GM12892 (cell line): ENCODE data around the gene PRKN.

Experiments used
- DNase-seq: peaks from one replicate; pipeline ENCODE4 v3.0.0; 2011; ENCODE audit not compliant: insufficient read length
- FAIRE-seq: peaks from 2 replicates; lab custom pipeline; 2011; peaks lifted over from hg19 to GRCh38; lab: Jason Lieb, UNC
- POLR2A ChIP-seq: IDR thresholded peaks from 2 replicates; pipeline ENCODE4 v1.6.1; 2011; ENCODE audit warnings: low read depth, low read length, control low read depth
- POLR2AphosphoS5 ChIP-seq: IDR thresholded peaks from 2 replicates; pipeline ENCODE4 v1.6.1; 2011; ENCODE audit warnings: low read depth, low read length, control low read depth
- TAF1 ChIP-seq: IDR thresholded peaks from 2 replicates; pipeline ENCODE4 v1.6.1; 2011; ENCODE audit warnings: low read depth, mild to moderate bottlenecking, control low read depth, low read length, borderline replicate concordance

PRKN gene

DNA sequence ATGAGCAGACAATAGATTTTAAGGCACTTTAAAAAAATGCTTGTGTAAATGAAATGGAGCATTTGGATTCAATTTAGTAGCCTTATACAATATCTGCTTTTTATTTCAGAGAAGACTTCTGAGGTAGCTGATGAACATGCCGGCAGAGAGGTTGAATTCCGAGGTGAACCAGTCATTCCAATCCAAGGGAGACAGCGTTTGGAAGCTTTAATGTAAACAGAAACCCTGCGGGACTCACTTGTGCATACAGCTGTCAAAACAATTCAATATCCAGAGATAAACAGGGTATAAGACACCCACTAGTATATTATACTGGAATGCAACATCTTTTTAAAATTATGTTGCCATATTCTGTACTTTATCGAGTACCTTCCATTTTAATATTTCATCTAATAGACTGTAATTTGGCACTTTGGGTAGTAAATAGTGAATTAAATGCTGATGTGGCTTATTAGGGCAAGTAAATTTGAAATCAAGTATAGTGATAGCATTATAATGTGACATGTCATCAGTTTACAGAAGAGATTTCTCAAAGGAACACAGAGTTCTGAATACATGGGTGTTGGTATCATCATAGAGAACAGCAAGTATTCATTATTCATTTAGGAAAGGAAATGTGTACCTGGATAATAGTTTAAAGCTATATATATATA, 347.7 kb downstream of the PRKN start:
- no peak for TF ChIP-seq TAF1
- no peak for TF ChIP-seq POLR2A
- no peak for TF ChIP-seq POLR2AphosphoS5
- DNase-seq, result no peak
- FAIRE-seq, result no peak

DNA sequence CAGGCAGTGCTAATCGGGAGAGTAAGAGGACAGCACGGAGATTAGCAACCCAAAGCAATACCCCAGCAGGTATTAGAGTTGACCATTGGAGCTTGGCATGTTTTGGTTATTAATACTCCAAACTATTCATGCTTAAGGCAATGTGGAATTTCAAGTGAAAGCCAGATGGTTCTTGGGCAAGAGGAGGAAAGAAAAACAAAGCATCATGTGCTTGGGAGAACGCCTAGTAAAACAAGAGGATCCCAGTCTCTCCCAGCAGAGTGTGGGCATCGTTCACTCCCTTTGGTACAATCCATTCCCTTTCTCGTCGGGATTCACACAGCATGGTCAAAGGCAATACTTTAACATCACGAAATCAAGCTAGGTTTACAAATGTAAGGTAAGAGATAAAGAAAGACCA, 349.8 kb downstream of the PRKN start:
- TF ChIP-seq POLR2A (no peak), POLR2AphosphoS5 (no peak), TAF1 (no peak)
- no peak for FAIRE-seq
- DNase-seq, result no peak

DNA sequence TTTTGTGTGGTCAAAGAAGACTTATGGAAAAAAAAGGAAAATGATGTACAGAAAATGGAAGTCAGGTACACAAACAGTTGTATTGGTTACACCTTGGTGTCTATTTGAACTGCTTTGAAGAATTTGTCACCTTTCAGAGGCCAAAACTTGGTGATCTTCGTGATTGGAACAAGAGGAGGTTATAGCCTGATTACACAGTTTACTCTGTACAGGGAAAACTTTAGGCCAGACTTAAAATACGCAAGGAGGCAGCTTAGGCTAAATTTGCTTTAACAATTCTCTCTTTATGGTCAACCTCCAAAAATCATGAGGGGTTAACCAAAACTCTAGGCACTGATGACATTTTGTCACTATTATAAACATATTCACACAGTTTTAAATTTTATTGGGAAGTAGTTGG, 353.7 kb downstream of the PRKN start:
- TF ChIP-seq POLR2A, result no peak
- TF ChIP-seq TAF1, result no peak
- TF ChIP-seq POLR2AphosphoS5, result no peak
- no peak for DNase-seq
- no peak for FAIRE-seq

DNA sequence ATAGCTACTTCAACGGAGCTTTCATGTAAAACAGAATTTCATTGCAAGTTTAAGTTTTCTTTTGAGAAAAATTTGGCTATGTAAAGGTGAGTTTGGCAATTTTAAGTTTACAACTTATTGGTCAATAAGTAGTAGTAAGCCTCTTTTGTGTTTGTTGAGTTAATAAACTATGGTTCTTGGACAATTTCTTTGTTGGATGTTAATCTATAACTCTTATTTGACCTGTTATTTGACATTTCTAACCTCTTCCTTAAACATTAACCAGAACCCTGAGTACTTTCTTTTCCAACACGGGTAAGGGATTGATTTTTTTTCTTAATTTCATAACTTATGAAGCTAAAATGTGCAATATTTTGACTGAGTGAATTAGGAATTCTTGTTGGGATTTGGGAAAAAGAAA, 354.4 kb downstream of the PRKN start:
- FAIRE-seq, result no peak
- no peak for TF ChIP-seq POLR2AphosphoS5
- DNase-seq, result no peak

DNA sequence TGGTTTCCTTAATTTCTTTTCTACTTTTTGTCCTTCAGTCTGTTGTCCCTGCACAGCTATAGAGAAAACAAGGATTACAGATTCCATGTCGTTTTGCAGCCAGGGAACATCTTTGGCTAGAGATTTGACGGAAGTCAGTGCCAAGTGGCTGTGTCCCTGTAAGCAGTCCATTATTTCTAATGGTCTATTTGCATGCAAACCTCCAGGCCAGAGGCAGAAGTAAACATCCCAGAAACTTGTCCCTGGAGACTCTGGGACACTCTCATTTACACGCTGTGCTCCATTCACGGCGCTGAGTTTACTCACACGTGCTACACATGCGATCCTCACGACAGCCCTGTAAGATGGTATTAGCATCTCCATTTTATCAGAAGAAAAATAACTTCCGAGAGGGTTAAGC, 355.5 kb downstream of the PRKN start:
- DNase-seq, result no peak
- FAIRE-seq, result no peak
- TF ChIP-seq TAF1, result no peak
- TF ChIP-seq POLR2AphosphoS5, result no peak
- TF ChIP-seq POLR2A, result no peak

DNA sequence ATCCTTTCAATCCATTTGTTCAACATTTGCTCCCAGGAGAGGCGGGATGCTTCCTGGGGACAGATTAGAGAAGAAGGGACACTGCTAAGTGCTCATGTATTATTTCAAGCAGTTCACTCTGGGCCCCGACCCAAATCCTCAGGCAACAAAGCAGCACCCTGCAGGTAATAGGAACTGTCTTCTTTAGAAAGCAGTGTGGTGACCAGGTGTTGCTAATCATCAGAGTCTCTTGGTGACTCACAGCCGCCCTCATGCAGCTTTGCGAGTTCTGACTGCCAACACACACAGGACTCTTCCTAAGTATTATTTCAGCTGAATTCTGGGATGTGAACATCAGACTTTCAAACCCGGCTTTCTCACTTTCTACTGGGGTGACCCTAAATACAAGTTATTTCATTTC, 356.4 kb downstream of the PRKN start:
- FAIRE-seq (no peak), DNase-seq (no peak)
- TF ChIP-seq POLR2A, result no peak
- no peak for TF ChIP-seq TAF1
- no peak for TF ChIP-seq POLR2AphosphoS5

DNA sequence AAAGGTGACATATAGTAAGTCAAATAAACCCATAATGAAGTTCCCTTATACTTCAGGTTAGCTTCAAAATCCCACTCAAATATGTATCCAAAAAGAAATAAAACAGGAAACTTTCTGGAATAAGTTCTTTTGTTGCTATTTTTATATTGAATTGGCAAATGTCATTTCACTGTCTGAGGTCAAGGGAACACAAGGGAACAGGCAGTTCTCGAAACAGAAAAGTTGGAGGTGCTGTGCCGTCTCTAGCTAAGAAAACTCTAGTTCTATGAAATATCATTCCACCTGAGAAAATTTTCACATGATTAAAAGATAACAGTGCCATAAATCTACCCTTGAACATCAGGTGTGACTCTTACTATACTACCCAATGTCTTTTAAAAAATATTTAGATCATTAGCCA, 358.5 kb downstream of the PRKN start:
- DNase-seq (no peak), FAIRE-seq (no peak)
- no peak for TF ChIP-seq TAF1
- no peak for TF ChIP-seq POLR2A
- TF ChIP-seq POLR2AphosphoS5, result no peak

DNA sequence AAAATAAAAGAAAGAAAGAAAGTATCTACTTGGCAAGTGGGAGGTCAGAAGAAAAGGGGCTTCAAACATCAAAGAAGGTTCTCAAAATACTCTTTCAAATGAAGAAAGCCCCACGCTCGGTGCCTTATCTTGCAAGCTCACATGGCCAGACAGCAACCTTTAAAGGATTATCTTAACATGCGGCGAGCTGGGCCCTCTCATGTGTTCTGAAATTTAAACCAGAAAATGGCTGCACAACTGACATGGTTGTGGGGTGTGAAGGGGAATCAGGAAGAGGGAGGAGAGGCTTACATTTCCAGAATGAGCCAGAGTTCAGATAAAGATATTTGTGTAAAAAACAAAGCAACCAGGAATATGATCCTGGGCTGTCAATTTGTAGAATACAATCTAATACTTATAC, 363.1 kb downstream of the PRKN start:
- DNase-seq (no peak), FAIRE-seq (no peak)
- TF ChIP-seq POLR2A, result no peak
- no peak for TF ChIP-seq TAF1
- TF ChIP-seq POLR2AphosphoS5, result no peak

DNA sequence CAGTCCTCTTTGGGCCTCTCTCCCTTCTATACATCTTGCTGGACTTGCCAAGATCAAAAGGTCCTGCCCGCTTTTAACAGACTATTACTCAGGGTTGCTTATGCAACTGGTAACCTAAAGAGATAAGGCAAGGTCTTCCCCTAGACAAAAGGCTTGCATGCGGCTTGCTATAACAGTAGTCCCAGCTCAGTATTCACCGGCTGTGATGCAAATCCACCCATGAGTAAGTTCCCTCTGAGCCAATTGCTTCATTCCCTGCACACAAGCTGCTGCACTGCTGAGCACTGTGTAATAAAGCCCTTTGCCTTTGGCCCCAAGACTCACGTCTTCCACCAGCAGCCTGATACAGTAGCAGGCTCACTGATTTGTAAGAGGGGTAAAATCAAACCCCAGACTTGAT, 363.8 kb downstream of the PRKN start:
- DNase-seq (no peak), FAIRE-seq (no peak)
- TF ChIP-seq POLR2A (no peak), TAF1 (no peak), POLR2AphosphoS5 (no peak)

DNA sequence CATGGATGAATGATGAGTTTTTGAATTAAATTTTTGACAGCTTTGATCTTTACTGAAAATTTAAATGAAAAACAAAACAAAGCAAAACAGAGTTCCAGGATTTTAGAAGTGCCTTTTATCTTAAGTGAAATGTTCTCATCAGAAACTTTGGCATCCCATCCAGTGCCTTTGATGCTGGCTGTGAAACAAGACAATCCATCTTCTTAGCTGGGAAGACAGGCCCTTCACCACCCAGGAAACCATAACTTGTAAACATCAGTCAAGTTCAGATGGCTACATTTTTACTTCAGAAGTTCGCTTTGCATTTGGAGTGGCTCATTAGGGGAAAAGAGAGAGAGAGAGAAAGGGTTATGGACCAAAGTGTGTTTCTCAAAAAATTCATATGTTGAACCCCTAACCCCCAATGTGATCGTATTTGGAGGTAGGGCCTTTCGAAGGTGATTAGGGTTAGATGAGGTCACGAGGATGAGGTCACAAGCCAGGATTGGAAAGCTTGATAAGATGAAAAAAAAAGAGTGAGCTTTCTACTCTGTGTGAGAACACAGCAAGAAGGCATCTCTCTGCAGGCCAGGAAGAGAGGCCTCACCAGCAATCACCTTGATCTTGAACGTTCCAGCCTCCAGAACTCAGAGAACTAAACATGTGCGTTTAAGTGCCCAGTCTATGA, 366.5 kb downstream of the PRKN start:
- FAIRE-seq (no peak), DNase-seq (no peak)
- TF ChIP-seq POLR2AphosphoS5 (no peak), TAF1 (no peak), POLR2A (no peak)

DNA sequence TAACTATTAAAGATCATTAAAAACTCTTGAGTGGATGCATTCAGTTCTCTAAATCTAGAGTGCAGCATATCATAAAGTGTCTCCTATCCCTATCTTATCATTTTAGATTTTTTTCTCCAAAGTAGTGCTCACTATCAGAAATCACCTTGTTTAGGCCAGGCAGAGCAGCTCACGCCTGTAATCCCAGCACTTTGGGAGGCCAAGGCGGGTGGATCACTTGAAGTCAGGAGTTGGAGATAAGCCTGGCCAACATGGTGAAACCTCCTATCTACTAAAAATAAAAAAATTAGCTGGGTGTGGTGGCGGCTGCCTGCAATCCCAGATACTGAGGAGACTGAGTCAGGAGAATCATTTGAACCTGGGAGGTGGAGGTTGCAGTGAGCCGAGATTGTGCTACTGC, 368.9 kb downstream of the PRKN start:
- TF ChIP-seq POLR2AphosphoS5, result no peak
- TF ChIP-seq TAF1, result no peak
- no peak for TF ChIP-seq POLR2A
- FAIRE-seq (no peak), DNase-seq (no peak)

DNA sequence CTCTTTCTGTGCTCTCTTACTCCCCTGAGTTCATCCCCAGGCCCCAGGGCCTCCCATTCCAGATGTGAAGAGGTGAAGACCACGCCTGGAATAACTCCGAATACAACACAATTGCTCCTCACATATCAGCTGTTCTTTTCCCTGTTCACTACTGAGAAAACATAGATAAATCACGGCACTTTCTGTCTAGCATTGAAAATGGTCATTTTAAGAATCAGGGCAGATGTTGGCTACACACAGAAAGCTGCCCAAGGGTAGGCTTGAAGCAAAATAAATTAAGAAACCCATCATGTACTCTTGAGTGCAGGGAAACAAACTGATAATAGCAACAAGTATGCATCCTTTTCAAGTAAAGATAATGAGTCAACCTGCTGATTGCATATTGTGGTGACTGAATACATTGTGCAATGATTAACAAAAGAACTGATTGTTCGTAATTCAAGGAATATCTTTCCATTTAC, 382.5 kb downstream of the PRKN start:
- FAIRE-seq, result no peak

More for the DNA sequence above, 382.5 kb downstream of the PRKN start:
- DNase-seq, result no peak
- TF ChIP-seq POLR2AphosphoS5, result no peak
- no peak for TF ChIP-seq POLR2A
- no peak for TF ChIP-seq TAF1
